GM10248 (cell line): ENCODE results near the gene CFAP46.

Experiments
- CTCF ChIA-PET: fragments of 300-600 bp; sonication (Branson Sonifier 250); formaldehyde crosslinking; extraction: SDS; loops from one replicate; lab custom pipeline; 2021; ENCODE audit warnings: antibody characterized with exemption; lab: Yijun Ruan, JAX
- POLR2A ChIA-PET: fragments of 350-650 bp; sonication (Branson Sonifier 250); formaldehyde crosslinking; extraction: SDS; loops from one replicate; lab custom pipeline; 2020; ENCODE audit warnings: antibody characterized with exemption; lab: Yijun Ruan, JAX
- DNase-seq: peaks from one replicate; pipeline ENCODE4 v3.0.0; 2012; ENCODE audit errors: extremely low spot score
- TF ChIP-seq, protein P1 (sequence below): IDR thresholded peaks from 2 replicates; pipeline ENCODE4 v1.5.1; 2012; ENCODE audit warnings: mild to moderate bottlenecking, low read depth; ENCODE audit errors: extremely low read depth, missing control alignments, control extremely low read depth

CFAP46 gene

DNA sequence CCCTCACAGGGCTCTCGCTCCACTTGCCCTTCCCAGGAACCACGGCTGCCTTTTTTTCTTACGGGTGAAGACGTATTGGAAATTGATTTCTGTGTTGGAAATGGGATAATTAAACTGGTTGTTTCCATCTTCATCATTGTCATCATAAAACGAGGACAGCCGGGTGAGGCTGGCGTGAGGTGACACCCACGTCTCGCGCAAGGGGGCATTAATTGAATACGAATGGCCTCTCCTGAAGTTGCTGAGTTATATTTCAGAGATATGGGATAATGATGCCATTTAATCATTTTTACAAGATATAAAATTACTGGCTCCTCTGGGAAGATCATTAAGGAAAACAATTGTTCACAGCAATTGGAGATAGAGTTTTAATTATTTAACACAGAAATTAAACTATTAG, 138.1 kb downstream of the CFAP46 start:
- ChIA-PET CTCF (no interaction called here), POLR2A (no interaction called here)
- DNase-seq: no peak
- TF ChIP-seq, protein P1, sequence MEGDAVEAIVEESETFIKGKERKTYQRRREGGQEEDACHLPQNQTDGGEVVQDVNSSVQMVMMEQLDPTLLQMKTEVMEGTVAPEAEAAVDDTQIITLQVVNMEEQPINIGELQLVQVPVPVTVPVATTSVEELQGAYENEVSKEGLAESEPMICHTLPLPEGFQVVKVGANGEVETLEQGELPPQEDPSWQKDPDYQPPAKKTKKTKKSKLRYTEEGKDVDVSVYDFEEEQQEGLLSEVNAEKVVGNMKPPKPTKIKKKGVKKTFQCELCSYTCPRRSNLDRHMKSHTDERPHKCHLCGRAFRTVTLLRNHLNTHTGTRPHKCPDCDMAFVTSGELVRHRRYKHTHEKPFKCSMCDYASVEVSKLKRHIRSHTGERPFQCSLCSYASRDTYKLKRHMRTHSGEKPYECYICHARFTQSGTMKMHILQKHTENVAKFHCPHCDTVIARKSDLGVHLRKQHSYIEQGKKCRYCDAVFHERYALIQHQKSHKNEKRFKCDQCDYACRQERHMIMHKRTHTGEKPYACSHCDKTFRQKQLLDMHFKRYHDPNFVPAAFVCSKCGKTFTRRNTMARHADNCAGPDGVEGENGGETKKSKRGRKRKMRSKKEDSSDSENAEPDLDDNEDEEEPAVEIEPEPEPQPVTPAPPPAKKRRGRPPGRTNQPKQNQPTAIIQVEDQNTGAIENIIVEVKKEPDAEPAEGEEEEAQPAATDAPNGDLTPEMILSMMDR: no peak

DNA sequence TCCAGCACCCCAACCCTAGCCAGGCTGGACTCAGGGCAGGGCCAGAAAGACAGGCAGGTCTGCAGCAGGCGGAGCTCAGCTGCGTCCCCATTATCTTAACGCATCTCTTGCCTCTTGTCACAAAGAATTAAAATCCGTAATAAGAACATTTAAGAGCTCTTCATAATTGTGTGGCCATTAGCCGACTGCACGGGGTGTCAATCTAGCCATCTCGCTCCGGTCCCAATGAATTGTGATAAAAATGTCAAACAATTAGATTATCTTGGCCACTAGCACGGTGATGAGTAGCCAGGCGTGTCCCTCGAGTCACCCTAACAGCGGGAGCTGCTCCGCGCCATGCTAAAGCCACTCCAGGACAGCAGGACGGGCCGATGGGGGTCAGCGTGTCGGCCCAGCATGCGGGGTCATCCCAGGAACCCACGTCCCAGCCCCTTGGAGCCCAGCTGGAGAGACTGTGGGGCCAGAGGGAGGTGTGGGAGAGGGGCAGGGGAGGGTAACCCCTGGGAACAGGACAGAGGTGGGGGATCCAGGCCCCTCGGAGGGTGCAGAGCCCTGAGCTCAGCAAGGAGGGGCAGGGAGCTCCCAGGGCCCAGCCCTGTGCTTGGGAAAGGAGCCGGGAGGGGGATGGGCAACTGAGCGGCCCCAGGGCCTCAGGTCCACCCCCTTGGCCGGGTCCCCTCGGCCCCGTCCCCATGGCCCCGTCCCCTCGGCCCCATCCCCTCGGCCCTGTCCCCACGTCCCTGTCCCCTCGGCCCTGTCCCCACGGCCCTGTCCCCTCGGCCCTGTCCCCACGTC, 138.8 kb downstream of the CFAP46 start:
- TF ChIP-seq, protein P1: no peak
- ChIA-PET CTCF (no interaction called here), POLR2A (no interaction called here)
- no peak for DNase-seq

- no peak for DNase-seq
- TF ChIP-seq, protein P1: no peak
- POLR2A ChIA-PET: no interaction called here
- CTCF ChIA-PET: no interaction called here
Observed at GRCh38 chr10:132802694-132803320, 139.6 kb downstream of the CFAP46 start.

GRCh38 chr10:132802048-132802447, 140.3 kb downstream of the CFAP46 start:
- no peak for DNase-seq
- TF ChIP-seq, protein P1: no peak
- POLR2A ChIA-PET: no interaction called here
- CTCF ChIA-PET: no interaction called here

- CTCF ChIA-PET: no interaction called here
- TF ChIP-seq, protein P1: no peak
- POLR2A ChIA-PET: no interaction called here
- no peak for DNase-seq
Observed at GRCh38 chr10:132799865-132800264, 142.5 kb downstream of the CFAP46 start.

DNA sequence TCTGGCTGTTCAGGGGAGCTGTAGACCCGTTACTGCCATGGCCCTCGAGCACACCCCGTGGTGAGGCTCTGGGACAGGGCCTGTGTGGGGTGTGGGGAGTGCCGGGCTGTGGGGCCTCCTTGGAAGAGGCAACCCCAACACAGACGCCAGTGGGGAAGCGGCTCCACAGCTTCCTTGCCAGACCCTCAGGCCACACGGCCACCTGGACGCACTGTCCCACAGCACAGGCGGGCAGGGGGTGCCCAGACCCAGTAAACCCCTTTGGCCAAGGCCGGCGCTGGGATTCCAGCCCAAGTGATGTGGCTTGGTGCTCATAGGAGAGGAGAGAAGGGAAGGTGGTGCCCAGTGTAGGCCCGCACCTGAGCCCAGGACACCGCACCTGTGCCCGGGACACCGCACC, 143.5 kb downstream of the CFAP46 start:
- TF ChIP-seq, protein P1: no peak
- ChIA-PET CTCF (no interaction called here), POLR2A (no interaction called here)
- DNase-seq: no peak
